A549 treated with AZD2906 at 1 μM for 4 hours (cell line): ENCODE measurements around the gene FXN. TPM values are rescaled to one million over a fixed set of nuclear protein-coding genes. Genes with fewer than 3 reads are reported as not detected.

Experiments used
- total RNA-seq: library from RNA; stranded (reverse); fragments of 200-300 nt; extraction: Qiagen RNA extraction; gene quantifications from 5 replicates; pipeline ENCODE4 v1.2.3, GENCODE V29; 2022

Gene FXN
- 22.2 to 25.9 TPM (median 25.5 TPM) in 5 replicates for total RNA-seq

GRCh38 chr9:69035438-69036308, at the start of gene FXN:
FXN (plus strand) TSS chr9:69035752; CDS start chr9:69035783, 31 bp downstream.

GRCh38 chr9:69014013-69014412, 21.5 kb upstream of the FXN start, which contains the start of gene PRKACG:
PRKACG (minus strand) TSS chr9:69014113; CDS start chr9:69014092, 21 bp downstream.

Other genes with a start within 250 kb of the FXN start
- gene PRKACG, start 21.6 kb upstream of the FXN start, total RNA-seq: not detected in 5 replicates
- 4.0 to 5.2 TPM (median 4.4 TPM) in 5 replicates for gene TJP2, start 138.5 kb downstream of the FXN start, total RNA-seq